Erythroblast (primary cell): ENCODE measurements around the gene EIF4G3.

Experiments
- GATA1 ChIP-seq: IDR thresholded peaks from 2 replicates; pipeline ENCODE4 v1.6.1; 2011; ENCODE audit warnings: low read depth, mild to moderate bottlenecking, control low read depth, low read length, moderate library complexity
- POLR2A ChIP-seq: IDR thresholded peaks from 2 replicates; pipeline ENCODE4 v1.6.1; 2011; ENCODE audit warnings: mild to moderate bottlenecking, low read length

- TF ChIP-seq POLR2A (no peak), GATA1 (no peak)
Observed at GRCh38 chr1:20949871-20950590, 226.7 kb downstream of the EIF4G3 start.
